Effector memory CD8-positive, alpha-beta T cell (primary cell): ENCODE results near the gene APOL6.
A peak's percentile ranks its signal among the peaks of the same experiment; 100 is the strongest.
"Not testable (repeated sequence)": the region's sequence is repeated elsewhere in the genome, so short reads cannot be mapped to it uniquely, and the experiment has no call there.

Experiments used
- ATAC-seq: fragments of 150-1000 bp; cut with Tn5 transposase; replicated peaks from 2 replicates; pipeline ENCODE4 v1.10.0; 2021; ENCODE audit warnings: mild to moderate bottlenecking, moderate library complexity
- DNase-seq, 3 experiments: peaks; one replicate each; pipeline ENCODE4 v3.0.0; 2021
- H3K27ac Mint-ChIP-seq, 2 donors: one replicate each; pipeline ENCODE4 v1.8.0; 2022; ENCODE audit warnings: mild to moderate bottlenecking in 2 of 2, mixed read lengths in 2 of 2, moderate library complexity in 2 of 2
- H3K27me3 Mint-ChIP-seq, 2 donors: one replicate each; pipeline ENCODE4 v1.8.0; 2022; ENCODE audit warnings: mixed read lengths in 2 of 2
- H3K36me3 Mint-ChIP-seq: one replicate; pipeline ENCODE4 v1.8.0; 2022; ENCODE audit warnings: mild to moderate bottlenecking, moderate library complexity, mixed read lengths; ENCODE audit not compliant: insufficient read depth
- H3K4me1 Mint-ChIP-seq, 2 donors: one replicate each; pipeline ENCODE4 v1.8.0; 2022; ENCODE audit warnings: low read depth in 2 of 2, mixed read lengths in 2 of 2
- H3K4me3 Mint-ChIP-seq, 2 donors: one replicate each; pipeline ENCODE4 v1.8.0; 2022; ENCODE audit warnings: mild to moderate bottlenecking in 2 of 2, mixed read lengths in 2 of 2, moderate library complexity in 2 of 2
- H3K9me3 Mint-ChIP-seq, 2 donors: one replicate each; pipeline ENCODE4 v1.8.0; 2022; ENCODE audit warnings: mixed read lengths in 2 of 2

Gene APOL6

DNA sequence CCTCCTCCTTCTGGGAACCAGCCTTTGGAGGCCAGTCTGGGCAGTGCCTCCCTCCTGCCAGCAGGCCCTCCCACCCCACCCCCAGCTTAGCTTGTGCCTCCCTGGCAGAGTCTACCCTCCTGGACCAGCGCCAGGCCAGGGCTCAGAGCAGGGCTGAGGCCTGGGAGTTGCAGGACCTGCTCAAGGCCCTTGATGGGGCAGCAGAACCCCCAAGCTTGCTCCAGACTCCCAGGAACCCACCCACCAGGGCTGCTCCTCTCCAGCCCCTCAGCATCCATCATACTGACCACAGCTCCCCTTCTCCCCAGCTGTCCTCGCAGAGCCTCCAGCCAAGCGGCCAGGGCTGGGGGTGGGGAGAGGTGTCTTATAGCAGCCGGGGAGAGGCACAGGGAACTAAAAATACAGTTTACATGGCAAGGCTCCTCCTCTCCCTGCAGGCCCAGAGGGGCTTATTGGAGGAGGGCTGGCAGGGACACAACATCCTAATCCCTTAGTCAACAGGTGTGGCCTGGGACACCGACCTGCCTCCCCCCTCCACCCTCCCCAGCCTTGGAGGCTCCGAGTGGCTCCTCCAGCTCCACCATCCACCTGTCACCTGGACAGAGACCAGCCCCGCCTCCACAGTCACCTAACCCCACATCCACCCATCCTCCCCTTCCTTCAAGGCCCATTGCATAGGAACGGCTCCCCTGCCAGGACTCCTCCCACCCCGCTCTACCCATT, 25.9 kb upstream of the APOL6 start:
- ATAC-seq (no peak), DNase-seq (no peak)
- Mint-ChIP-seq H3K9me3 (no peaks in the 10 kb centered on the region), H3K27me3 (peaks cover 11% of the 10 kb centered on the region in 2 donors), H3K27ac (no peak overlapping the region), H3K4me1 (peaks cover 4 to 9% of the 10 kb centered on the region in 2 donors), H3K36me3 (no peaks in the 10 kb centered on the region), H3K4me3 (no peak overlapping the region)

DNA sequence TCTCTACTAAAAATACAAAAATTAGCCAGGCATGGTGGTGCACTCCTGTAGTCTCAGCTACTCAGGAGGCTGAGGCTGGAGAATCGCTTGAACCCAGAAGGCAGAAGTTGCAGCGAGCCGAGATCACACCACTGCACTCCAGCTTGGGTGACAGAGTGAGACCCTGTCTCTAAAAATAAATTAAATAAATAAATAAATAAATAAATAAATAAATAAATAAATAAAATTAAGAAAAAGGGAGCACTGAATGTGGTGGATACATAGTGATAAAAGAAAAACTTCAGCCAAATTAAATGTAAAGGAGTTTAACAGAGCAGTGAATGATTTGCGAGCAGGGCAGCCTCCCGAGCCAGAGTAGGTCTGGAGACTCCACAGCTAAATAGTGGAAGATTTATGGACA, 24.4 kb upstream of the APOL6 start:
- H3K27ac Mint-ChIP-seq, ATAC-seq, H3K4me3 Mint-ChIP-seq, H3K9me3 Mint-ChIP-seq, DNase-seq, H3K36me3 Mint-ChIP-seq: not testable (repeated sequence)
- H3K4me1 Mint-ChIP-seq, result peaks cover 10 to 14% of the 10 kb centered on the region in 2 donors
- H3K27me3 Mint-ChIP-seq, result peaks cover 11% of the 10 kb centered on the region in 2 donors

DNA sequence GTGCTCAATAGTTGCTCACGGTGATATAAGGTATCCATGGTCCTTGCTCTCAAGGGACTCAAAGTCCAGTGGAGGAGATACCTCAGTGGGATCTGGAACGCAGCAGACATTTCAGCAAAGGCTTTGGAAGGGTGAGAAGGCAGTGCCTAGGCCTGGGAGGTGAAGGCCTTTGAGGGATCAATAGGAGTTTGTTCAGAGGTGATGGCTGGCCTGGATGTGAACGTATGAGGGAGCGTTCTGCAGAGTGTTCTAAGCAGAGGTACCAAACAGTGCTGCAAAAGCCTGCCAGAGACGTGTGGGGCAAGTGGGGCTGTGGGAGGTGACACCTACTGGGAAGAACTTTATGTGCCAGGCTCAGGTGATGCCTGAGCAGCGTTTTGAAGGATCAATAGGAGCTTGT, 23.7 kb upstream of the APOL6 start:
- DNase-seq (no peak), ATAC-seq (no peak)
- H3K27ac Mint-ChIP-seq, result no peak overlapping the region
- peaks cover 0 to 2% of the 10 kb centered on the region in 2 donors for H3K9me3 Mint-ChIP-seq
- H3K36me3 Mint-ChIP-seq, result no peaks in the 10 kb centered on the region
- peaks cover 10 to 18% of the 10 kb centered on the region in 2 donors for H3K4me1 Mint-ChIP-seq
- peaks cover 11% of the 10 kb centered on the region in 2 donors for H3K27me3 Mint-ChIP-seq
- no peak overlapping the region for H3K4me3 Mint-ChIP-seq

DNA sequence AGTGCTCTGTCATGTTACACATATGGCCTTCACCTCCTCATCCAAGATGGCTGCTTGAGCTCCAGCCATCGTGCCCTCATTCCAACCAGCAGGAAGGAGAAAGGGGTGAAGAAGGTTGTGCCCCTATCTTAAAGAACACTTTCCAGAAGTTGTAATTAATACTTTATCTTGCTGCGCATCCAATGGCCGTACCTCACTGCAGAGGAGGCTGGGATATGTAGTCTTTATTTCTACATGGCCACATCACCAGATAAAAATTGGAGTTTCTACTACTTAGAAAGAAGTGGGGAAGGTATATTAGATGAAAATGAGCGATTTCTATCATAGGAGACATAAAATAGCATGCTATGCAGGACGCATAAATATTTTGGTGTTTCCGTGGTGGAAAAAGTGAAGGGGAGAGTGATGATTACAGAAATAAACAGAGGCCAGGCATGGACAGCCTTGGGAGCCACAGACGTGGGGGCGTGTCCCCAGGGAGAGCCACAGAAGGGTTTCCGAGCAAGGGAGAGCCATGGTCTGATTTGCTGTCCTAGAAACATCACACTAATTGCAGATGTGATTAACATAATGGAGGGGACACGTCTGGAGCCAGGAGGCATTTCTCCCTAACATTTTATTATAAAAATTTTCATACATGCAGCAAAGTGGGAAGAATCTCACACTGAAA, 22.3 kb upstream of the APOL6 start:
- Mint-ChIP-seq H3K36me3 (no peaks in the 10 kb centered on the region), H3K27ac (no peak overlapping the region), H3K4me3 (no peak overlapping the region), H3K9me3 (peaks cover 0 to 2% of the 10 kb centered on the region in 2 donors), H3K27me3 (peaks cover 11% of the 10 kb centered on the region in 2 donors), H3K4me1 (peaks cover 13 to 27% of the 10 kb centered on the region in 2 donors)
- DNase-seq (no peak), ATAC-seq (no peak)

DNA sequence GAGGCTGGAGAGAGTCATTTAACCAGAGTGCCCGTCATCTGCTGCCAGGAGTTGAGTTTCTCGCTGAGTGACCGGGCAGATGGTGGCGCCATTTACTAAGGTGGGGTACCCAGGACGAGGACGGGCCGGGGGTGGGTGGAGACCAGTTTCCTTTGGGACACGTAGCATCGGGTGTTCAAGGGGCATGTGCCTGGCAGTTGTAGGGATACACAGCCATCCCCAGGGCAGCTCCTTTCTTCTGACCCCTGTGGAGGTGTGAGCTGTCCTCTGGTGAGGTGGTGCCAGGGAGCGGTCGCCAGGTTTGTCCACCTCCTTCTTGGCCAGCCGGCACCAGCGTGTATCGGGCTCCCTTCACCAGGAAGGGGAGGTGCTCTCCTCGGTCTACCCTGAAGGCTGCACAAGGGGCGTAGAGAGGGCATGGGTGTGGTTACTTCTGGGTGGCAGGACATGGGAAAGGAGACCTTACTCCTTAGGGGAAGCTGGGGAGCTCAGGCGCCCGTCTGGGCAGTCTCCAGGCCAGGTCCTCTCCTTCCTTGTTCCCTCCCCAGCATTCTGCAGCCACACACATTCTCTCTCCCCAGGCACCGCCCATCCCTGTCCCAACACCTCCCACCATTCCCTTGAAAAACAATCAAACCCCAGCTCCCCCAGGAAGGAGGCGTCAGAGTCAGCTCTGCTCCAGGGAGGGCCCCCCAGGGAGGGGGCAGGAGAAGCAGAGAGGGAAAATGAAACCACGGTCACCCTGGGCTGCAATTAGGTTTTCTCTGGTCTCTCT, 20.8 kb upstream of the APOL6 start:
- DNase-seq, result peak; percentile 25 to 28 (median 28)
- no peaks in the 10 kb centered on the region for H3K36me3 Mint-ChIP-seq
- H3K9me3 Mint-ChIP-seq, result peaks cover 0 to 2% of the 10 kb centered on the region in 2 donors
- ATAC-seq, result peak; percentile 48
- peak overlapping the region; percentile 30 to 72 for H3K27ac Mint-ChIP-seq
- peaks cover 13 to 27% of the 10 kb centered on the region in 2 donors for H3K4me1 Mint-ChIP-seq
- H3K27me3 Mint-ChIP-seq, result peaks cover 11% of the 10 kb centered on the region in 2 donors
- H3K4me3 Mint-ChIP-seq, result peak overlapping the region; percentile 77 to 80

DNA sequence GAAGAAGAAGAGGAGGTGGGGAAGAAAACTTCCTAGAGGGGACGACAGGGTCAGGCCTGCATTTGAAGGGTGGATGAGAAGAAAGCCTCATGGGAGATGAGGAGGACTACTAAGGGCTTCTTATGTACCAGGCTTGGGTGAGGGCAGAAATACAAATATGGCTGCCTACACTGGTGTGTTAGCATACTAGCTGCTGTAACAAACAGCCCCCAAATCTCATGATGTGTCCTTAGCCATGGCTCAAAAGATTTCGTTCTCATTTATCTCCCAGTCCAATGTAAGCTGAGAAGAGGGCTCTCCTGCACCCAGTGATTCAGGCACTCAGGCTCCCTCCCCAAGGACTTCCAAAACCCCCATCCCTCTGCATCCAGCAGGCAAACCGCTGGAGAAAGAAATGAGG, 19.5 kb upstream of the APOL6 start:
- Mint-ChIP-seq H3K4me1 (peaks cover 18 to 23% of the 10 kb centered on the region in 2 donors), H3K27ac (peak overlapping the region in 1 of 2 donors; percentile 24), H3K4me3 (no peak overlapping the region), H3K9me3 (peaks cover 0 to 2% of the 10 kb centered on the region in 2 donors), H3K36me3 (no peaks in the 10 kb centered on the region), H3K27me3 (peaks cover 11% of the 10 kb centered on the region in 2 donors)
- DNase-seq (no peak), ATAC-seq (no peak)

DNA sequence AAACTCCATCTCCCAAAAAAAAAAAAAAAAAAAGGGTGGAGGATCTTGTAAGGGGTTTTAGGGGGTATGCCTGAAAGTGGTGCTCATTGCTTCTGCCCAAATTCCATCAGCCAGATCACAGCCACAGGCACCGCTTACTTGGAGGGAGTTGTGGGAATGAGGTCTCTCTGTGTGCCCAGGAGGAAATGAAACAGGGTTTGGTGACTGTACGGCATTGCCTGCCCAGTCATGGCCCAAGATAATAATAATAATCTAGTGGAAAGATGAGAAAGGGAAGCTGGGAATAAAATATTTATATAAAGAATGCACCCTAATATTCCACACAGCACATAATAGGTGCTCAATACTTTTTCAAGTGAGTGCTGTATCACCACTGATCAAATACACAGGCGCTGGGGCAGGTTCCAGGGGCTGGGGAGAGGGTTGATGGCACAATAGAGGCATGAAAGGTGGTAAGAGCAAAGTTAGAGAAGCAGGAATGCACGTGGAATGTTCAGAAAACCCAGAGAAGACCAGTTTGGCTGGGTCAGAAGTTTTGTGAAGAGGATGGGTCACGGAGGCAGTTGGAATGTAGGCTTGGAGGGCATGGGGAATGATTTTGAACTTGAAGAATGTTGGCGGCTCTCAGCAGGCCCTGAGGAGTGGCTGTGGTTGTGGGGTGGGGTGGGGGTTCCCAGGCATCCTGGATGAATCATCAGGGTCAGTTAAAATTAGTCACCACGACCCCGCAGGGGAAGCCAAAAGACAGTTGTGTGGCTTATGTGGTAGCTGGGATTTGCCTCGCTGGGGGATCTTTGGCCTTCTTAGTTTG, 18.6 kb upstream of the APOL6 start:
- DNase-seq (peak in 1 of 3 experiments; percentile 10), ATAC-seq (peak; percentile 66)
- no peaks in the 10 kb centered on the region for H3K36me3 Mint-ChIP-seq
- H3K9me3 Mint-ChIP-seq, result peaks cover 0 to 2% of the 10 kb centered on the region in 2 donors
- H3K4me1 Mint-ChIP-seq, result peaks cover 18 to 23% of the 10 kb centered on the region in 2 donors
- peak overlapping the region; percentile 3 to 28 for H3K4me3 Mint-ChIP-seq
- H3K27me3 Mint-ChIP-seq, result peaks cover 5 to 6% of the 10 kb centered on the region in 2 donors
- H3K27ac Mint-ChIP-seq, result peak overlapping the region; percentile 93 to 94

DNA sequence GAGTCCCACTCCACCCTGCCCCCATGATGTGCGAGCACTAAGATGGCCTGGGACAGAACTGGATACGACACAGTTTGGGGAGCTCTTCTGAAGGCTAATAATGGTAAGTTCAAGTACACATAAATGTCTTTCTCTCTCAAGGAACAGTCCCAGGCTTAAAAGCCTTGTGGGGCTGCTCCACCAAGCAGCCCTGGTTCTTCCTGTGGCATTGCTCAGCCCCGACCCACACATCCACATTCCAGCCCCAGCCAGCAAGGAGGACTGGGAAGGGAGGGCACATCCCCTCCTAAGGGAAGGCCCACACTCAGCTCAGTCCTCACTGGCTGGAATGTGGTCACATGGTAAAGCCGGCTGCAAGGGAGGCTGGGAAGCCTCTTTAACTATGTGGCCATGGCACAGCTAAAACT, 17.9 kb upstream of the APOL6 start:
- H3K4me3 Mint-ChIP-seq, result no peak overlapping the region

DNA sequence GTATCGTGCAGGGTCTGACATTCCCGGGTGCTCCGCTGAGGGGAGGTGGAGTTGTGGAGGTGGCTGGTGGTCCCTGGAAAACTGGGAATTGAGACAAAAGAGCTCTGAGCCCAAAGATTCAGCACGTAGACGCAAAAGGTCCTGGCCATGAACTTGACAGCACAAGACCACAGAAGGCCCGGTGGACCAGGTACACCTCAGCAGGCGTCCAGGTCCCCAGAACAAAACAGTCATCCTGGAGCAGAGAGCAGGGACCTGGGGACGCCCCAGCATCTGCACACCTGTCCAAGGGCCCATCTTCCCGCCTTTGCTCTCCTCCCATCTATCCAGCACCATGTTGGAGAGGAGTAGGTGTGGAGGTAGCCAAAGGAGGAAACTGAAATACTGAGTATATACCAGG, 17.4 kb upstream of the APOL6 start:
- Mint-ChIP-seq H3K4me3 (no peak overlapping the region), H3K4me1 (peaks cover 19 to 23% of the 10 kb centered on the region in 2 donors), H3K9me3 (peaks cover 0 to 2% of the 10 kb centered on the region in 2 donors), H3K27me3 (peaks cover 0 to 5% of the 10 kb centered on the region in 2 donors), H3K27ac (peak overlapping the region; percentile 93 to 94), H3K36me3 (no peaks in the 10 kb centered on the region)
- no peak for DNase-seq
- no peak for ATAC-seq

More for the DNA sequence above, 17.9 kb upstream of the APOL6 start:
- H3K27me3 Mint-ChIP-seq, result peaks cover 0 to 5% of the 10 kb centered on the region in 2 donors
- no peaks in the 10 kb centered on the region for H3K36me3 Mint-ChIP-seq
- H3K27ac Mint-ChIP-seq, result peak overlapping the region; percentile 93 to 94
- peaks cover 19 to 23% of the 10 kb centered on the region in 2 donors for H3K4me1 Mint-ChIP-seq
- ATAC-seq, result no peak
- DNase-seq, result no peak
- peaks cover 0 to 2% of the 10 kb centered on the region in 2 donors for H3K9me3 Mint-ChIP-seq

DNA sequence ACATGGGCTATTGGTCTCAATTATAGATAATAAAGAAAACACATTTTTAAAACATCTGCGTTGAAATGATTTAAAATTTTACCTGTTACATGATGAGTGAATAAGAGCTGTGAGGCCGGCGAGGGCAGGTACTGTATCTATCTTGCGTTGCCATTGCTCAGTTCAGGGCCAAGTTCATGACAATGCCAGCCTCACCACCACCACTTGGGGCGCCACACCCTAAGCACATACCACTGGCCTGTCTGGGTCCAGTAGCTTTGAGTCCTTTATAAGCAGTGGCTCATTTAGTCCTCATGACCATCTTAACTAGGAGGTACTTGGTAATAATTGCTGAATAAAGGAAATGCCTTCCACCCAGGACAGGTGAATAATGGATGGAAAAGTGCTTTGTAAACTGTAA, 16.6 kb upstream of the APOL6 start:
- ATAC-seq (peak; percentile 55), DNase-seq (peak in 2 of 3 experiments; percentile 21 to 28)
- H3K36me3 Mint-ChIP-seq, result no peaks in the 10 kb centered on the region
- H3K4me3 Mint-ChIP-seq, result no peak overlapping the region
- peaks cover 19 to 23% of the 10 kb centered on the region in 2 donors for H3K4me1 Mint-ChIP-seq
- H3K27ac Mint-ChIP-seq, result no peak overlapping the region
- H3K27me3 Mint-ChIP-seq, result peaks cover 0 to 1% of the 10 kb centered on the region in 2 donors
- H3K9me3 Mint-ChIP-seq, result peaks cover 0 to 2% of the 10 kb centered on the region in 2 donors

DNA sequence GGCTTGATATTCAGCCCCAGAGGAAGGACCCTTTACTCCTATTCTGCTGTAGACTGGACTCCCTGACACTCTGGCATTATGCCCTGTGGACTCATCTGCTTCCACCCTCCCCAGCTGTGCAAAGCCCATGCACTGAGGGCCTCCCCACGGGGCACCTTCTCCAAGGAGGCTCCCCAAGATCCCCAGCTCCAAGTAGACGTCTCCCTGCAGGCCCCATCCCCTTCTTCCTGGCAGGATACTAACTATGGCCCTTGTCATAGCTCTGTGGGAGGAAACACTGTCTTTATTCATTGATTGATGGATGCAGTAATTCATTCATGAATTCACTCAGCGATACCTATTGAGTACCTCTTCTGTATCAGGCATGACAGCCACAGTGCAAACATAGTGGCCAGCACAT, 15.3 kb upstream of the APOL6 start:
- Mint-ChIP-seq H3K4me1 (peaks cover 11 to 13% of the 10 kb centered on the region in 2 donors), H3K27me3 (peaks cover 0 to 4% of the 10 kb centered on the region in 2 donors), H3K9me3 (peaks cover 0 to 2% of the 10 kb centered on the region in 2 donors), H3K4me3 (no peak overlapping the region), H3K27ac (peak overlapping the region; percentile 9 to 22), H3K36me3 (no peaks in the 10 kb centered on the region)
- no peak for DNase-seq
- ATAC-seq, result no peak

DNA sequence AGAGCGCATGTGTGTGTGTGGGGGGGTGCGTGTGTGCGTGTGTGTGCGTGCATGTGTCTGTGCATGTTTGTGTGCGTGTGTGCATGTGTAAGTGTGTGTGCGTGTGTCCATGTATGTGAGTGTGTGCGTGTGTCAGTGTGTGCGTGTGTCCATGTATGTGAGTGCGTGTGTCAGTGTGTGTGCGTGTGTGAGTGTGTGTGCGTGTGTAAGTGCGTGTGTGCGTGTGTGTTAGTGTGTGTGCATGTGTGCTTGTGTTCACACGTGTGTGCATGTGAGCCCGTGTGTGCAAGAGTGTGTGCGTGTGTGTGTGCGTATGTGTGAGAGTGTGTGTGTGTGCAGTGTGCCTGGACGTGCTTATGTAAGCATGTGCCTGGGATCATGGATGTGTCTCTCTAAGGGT, 14.7 kb upstream of the APOL6 start:
- DNase-seq (no peak), ATAC-seq (no peak)
- Mint-ChIP-seq H3K9me3 (peaks cover 0 to under 1% of the 10 kb centered on the region in 2 donors), H3K36me3 (no peaks in the 10 kb centered on the region), H3K27ac (peak overlapping the region in 1 of 2 donors; percentile 22), H3K27me3 (peaks cover 0 to 10% of the 10 kb centered on the region in 2 donors), H3K4me3 (no peak overlapping the region), H3K4me1 (peaks cover 11 to 13% of the 10 kb centered on the region in 2 donors)
